ENCODE measurements around the gene PARP6. TPM values are rescaled to one million over a fixed set of nuclear protein-coding genes. Genes with fewer than 3 reads are reported as not detected.

PARP6 gene
- total RNA-seq, 6 donors from 2014 or later: 54.9 to 140 (median 71.4) TPM

GRCh38 chr15:72315706-72316370 is 43.5 kb upstream of the PARP6 start:
- H3K27ac ChIP-seq: no peak overlapping the region
- no peaks in the 10 kb centered on the region for H3K9me3 ChIP-seq
- DNase-seq (no peak), ATAC-seq (ENCODE audit: low FRiP score in 2 of 2) (no peak)
- no peaks in the 10 kb centered on the region for H3K27me3 ChIP-seq
- H3K4me3 ChIP-seq: no peak overlapping the region
- TF ChIP-seq POLR2A (IDR thresholded peaks at IDR 0.05) (no peak), POLR2AphosphoS5 (IDR thresholded peaks at IDR 0.05) (no peak), EP300 (IDR thresholded peaks at IDR 0.05) (no peak)
- TF ChIP-seq, protein P1, sequence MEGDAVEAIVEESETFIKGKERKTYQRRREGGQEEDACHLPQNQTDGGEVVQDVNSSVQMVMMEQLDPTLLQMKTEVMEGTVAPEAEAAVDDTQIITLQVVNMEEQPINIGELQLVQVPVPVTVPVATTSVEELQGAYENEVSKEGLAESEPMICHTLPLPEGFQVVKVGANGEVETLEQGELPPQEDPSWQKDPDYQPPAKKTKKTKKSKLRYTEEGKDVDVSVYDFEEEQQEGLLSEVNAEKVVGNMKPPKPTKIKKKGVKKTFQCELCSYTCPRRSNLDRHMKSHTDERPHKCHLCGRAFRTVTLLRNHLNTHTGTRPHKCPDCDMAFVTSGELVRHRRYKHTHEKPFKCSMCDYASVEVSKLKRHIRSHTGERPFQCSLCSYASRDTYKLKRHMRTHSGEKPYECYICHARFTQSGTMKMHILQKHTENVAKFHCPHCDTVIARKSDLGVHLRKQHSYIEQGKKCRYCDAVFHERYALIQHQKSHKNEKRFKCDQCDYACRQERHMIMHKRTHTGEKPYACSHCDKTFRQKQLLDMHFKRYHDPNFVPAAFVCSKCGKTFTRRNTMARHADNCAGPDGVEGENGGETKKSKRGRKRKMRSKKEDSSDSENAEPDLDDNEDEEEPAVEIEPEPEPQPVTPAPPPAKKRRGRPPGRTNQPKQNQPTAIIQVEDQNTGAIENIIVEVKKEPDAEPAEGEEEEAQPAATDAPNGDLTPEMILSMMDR (IDR thresholded peaks at IDR 0.05): no peak
- H3K36me3 ChIP-seq: no peaks in the 10 kb centered on the region
- 67 to 74% methylated on average over 2 to 6 of the region's 6 CpGs for WGBS, 2 donors
- H3K4me1 ChIP-seq: peaks cover 6 to 16% (median 12%) of the 10 kb centered on the region in 4 donors

DNA sequence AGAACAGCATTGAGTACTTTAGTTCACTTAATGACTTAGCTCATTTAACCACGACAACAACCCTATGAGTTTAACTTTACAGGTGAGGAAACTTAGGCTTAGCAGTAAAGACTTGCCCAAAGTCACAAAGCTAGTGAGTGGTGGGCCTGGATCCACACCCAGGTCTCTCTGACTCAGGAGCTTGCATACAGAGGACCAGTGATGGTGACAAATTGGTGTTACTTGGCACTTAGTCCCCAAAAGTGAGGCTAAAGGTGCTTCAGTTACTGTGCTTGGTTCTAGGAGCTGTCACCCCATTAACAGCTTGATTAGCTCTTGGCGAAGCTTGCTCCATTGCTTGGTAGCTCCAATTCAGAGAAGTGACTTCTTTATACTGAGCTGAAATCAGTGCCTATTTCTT is 41.5 kb upstream of the PARP6 start:
- no peak for ATAC-seq (ENCODE audit: low FRiP score in 2 of 2)

DNA sequence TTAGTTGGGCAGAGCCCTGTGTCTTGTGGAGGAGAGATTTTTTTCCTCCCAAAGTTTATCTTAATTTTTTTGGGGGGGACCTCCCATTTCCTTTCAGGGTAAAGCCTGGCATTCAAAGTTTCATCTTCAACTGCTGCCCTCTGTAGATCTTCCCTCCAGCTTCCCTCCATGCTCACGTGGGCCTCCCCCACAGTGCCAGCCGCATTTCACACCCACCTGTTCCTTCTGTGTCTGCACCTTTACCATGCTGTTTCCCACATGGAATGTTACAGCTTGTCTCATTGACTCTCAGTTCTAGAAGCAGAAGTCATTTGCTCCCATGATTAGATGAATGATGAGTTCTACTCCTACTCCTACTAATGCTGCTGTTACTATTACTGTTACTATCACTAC is 41.1 kb upstream of the PARP6 start:
- H3K27ac ChIP-seq: no peak overlapping the region
- TF ChIP-seq POLR2A (IDR thresholded peaks at IDR 0.05) (no peak), EP300 (IDR thresholded peaks at IDR 0.05) (no peak), POLR2AphosphoS5 (IDR thresholded peaks at IDR 0.05) (no peak)
- TF ChIP-seq, protein P1 (IDR thresholded peaks at IDR 0.05): no peak
- WGBS, 2 donors: 83 to 85% methylated on average over 2 of the region's 2 CpGs
- DNase-seq: no peak
- H3K36me3 ChIP-seq: no peaks in the 10 kb centered on the region
- no peak overlapping the region for H3K4me3 ChIP-seq
- H3K4me1 ChIP-seq: no peaks in the 10 kb centered on the region
- no peak for ATAC-seq (ENCODE audit: low FRiP score in 2 of 2)
- H3K27me3 ChIP-seq: no peaks in the 10 kb centered on the region
- H3K9me3 ChIP-seq: no peaks in the 10 kb centered on the region

More for the DNA sequence above, 41.5 kb upstream of the PARP6 start:
- Histone ChIP-seq H3K4me3 (no peak overlapping the region), H3K4me1 (no peaks in the 10 kb centered on the region), H3K27ac (no peak overlapping the region), H3K9me3 (no peaks in the 10 kb centered on the region), H3K36me3 (no peaks in the 10 kb centered on the region), H3K27me3 (no peaks in the 10 kb centered on the region)
- 85 to 98% methylated on average over 2 of the region's 2 CpGs for WGBS, 2 donors
- no peak for DNase-seq
- TF ChIP-seq POLR2AphosphoS5 (IDR thresholded peaks at IDR 0.05) (no peak), EP300 (IDR thresholded peaks at IDR 0.05) (no peak), POLR2A (IDR thresholded peaks at IDR 0.05) (no peak)
- TF ChIP-seq, protein P1 (IDR thresholded peaks at IDR 0.05): no peak

DNA sequence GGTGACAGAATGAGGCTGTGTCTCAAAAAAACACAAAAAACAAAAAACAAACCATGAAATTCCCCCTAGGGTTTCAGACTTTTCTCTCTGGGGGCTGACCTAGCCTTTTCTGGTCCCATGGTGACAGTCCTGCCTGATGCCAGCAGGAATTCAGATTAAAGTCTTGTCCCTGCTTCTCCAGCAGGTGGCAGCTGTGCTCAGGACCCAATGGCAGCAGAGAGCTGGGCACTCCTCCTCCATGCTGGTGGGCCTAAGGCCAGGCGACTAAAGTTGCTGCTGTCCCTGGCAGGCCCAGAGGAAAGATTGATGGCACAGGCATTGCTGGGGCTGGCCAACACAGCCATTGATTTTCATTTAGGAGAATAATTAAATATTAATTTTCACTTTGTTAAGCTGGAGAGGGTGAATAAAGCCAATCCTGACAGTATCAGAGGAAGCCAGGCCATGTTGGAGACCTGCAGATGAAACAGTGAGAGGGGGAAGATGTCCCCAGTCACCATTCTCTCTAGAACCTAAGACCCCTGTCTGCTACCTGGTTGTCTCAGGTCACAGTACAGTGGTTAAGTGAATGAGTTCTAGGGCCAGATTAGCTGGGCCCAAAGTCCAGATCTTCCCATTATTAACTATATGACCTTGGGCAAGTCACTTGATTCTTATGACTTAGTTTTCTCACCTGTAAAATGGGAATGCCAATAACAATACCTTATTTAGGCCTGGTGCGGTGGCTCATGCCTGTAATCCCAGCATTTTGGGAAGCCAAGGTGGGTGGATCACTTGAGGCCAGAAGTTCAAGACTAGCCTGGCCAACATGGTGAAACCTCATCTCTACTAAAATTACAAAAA is 40.5 kb upstream of the PARP6 start:
- ATAC-seq (ENCODE audit: low FRiP score in 2 of 2): peak; percentile 76 to 85

More for the DNA sequence above, 40.5 kb upstream of the PARP6 start:
- no peaks in the 10 kb centered on the region for H3K36me3 ChIP-seq
- H3K27me3 ChIP-seq: no peaks in the 10 kb centered on the region
- peak in 1 of 2 donors; percentile 69 for DNase-seq
- TF ChIP-seq, protein P1 (IDR thresholded peaks at IDR 0.05): peak; percentile 63 to 83 (median 70)
- TF ChIP-seq EP300 (IDR thresholded peaks at IDR 0.05) (no peak), POLR2A (IDR thresholded peaks at IDR 0.05) (no peak), POLR2AphosphoS5 (IDR thresholded peaks at IDR 0.05) (no peak)
- H3K27ac ChIP-seq: no peak overlapping the region
- H3K9me3 ChIP-seq: no peaks in the 10 kb centered on the region
- no peaks in the 10 kb centered on the region for H3K4me1 ChIP-seq
- H3K4me3 ChIP-seq: no peak overlapping the region
- 50 to 57% methylated on average over 2 of the region's 2 CpGs for WGBS, 2 donors

All from upper lobe of left lung (tissue), 6 donors.